ENCODE measurements around the gene HES5. TPM values are rescaled to one million over a fixed set of nuclear protein-coding genes. Genes with fewer than 3 reads are reported as not detected.

HES5 gene
- total RNA-seq, 1 donor from 2014 or later = not detected

DNA sequence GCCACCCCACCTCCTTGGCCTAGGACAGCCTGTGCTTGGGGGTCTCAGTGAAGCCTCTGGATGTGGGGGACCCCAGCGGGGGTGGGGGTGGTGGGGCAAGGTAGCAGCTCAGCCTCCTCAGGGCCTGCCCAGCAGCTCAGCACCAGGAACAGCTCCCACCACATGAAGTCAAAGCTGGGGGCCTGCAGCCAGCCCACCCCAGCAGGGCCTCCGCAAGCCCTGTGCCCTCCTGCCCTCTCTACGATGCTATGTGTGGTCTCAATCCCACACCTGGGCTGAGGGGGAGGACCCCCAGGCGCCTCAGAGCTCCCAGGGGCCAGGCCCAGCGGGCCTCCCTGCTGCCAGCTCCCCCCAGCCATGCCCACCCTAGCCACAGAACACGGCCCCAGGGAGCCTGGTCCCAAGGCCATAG lies 22.3 kb downstream of the HES5 start:
- peaks cover 2% of the 10 kb centered on the region for H3K36me3 Mint-ChIP-seq
- DNase-seq (ENCODE audit: low spot score in 2 of 2, unreplicated experiment in 2 of 2) = no peak

DNA sequence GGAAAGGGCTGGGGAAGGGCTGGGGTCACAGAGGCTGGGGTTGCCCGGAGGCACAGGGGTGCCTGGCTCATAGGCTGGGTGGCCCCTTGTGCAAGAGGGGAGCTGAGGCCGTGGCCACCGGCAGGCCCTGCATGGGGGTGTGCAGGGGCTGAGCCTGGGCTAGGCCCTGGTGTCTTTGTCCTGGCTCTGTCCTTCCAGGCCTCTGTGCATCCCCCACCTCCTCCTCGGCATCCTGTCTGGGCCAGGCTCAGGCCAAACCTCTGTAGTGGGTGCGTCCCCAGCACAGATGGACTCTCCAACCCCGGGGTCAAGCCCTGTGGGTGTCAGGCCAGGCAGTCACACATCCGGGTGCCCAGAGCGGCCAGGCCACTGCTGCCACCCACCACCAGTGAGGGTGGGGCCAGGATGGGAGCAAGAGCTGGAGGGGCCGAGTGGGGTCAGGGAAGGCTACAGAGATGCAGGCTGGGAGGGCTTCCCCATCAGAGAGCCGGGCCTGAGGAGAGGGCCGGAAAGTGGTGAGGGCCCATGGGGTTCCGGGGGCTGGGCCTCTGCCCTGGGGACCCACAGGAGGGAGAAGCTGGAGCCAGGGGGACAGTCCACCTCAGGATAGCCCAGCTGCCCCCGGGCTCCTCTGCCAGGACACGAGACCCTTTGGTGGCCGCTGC lies 23.0 kb downstream of the HES5 start:
- TF ChIP-seq, protein P1, sequence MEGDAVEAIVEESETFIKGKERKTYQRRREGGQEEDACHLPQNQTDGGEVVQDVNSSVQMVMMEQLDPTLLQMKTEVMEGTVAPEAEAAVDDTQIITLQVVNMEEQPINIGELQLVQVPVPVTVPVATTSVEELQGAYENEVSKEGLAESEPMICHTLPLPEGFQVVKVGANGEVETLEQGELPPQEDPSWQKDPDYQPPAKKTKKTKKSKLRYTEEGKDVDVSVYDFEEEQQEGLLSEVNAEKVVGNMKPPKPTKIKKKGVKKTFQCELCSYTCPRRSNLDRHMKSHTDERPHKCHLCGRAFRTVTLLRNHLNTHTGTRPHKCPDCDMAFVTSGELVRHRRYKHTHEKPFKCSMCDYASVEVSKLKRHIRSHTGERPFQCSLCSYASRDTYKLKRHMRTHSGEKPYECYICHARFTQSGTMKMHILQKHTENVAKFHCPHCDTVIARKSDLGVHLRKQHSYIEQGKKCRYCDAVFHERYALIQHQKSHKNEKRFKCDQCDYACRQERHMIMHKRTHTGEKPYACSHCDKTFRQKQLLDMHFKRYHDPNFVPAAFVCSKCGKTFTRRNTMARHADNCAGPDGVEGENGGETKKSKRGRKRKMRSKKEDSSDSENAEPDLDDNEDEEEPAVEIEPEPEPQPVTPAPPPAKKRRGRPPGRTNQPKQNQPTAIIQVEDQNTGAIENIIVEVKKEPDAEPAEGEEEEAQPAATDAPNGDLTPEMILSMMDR (IDR thresholded peaks at IDR 0.05; ENCODE audit: unreplicated experiment) = no peak
- H3K4me3 Mint-ChIP-seq = no peak overlapping the region
- peaks cover 3% of the 10 kb centered on the region for H3K4me1 Mint-ChIP-seq
- H3K27me3 Mint-ChIP-seq (ENCODE audit: low read depth) = no peaks in the 10 kb centered on the region
- H3K36me3 Mint-ChIP-seq = peaks cover 2% of the 10 kb centered on the region
- no peaks in the 10 kb centered on the region for H3K9me3 Mint-ChIP-seq
- no peak overlapping the region for H3K27ac Mint-ChIP-seq
- DNase-seq (ENCODE audit: low spot score in 2 of 2, unreplicated experiment in 2 of 2) = no peak

More for the DNA sequence above, 22.3 kb downstream of the HES5 start:
- H3K4me3 Mint-ChIP-seq = no peak overlapping the region
- H3K27ac Mint-ChIP-seq = no peak overlapping the region
- H3K4me1 Mint-ChIP-seq = peaks cover 3% of the 10 kb centered on the region
- H3K9me3 Mint-ChIP-seq = no peaks in the 10 kb centered on the region
- H3K27me3 Mint-ChIP-seq (ENCODE audit: low read depth) = no peaks in the 10 kb centered on the region
- TF ChIP-seq, protein P1 (IDR thresholded peaks at IDR 0.05; ENCODE audit: unreplicated experiment) = no peak

DNA sequence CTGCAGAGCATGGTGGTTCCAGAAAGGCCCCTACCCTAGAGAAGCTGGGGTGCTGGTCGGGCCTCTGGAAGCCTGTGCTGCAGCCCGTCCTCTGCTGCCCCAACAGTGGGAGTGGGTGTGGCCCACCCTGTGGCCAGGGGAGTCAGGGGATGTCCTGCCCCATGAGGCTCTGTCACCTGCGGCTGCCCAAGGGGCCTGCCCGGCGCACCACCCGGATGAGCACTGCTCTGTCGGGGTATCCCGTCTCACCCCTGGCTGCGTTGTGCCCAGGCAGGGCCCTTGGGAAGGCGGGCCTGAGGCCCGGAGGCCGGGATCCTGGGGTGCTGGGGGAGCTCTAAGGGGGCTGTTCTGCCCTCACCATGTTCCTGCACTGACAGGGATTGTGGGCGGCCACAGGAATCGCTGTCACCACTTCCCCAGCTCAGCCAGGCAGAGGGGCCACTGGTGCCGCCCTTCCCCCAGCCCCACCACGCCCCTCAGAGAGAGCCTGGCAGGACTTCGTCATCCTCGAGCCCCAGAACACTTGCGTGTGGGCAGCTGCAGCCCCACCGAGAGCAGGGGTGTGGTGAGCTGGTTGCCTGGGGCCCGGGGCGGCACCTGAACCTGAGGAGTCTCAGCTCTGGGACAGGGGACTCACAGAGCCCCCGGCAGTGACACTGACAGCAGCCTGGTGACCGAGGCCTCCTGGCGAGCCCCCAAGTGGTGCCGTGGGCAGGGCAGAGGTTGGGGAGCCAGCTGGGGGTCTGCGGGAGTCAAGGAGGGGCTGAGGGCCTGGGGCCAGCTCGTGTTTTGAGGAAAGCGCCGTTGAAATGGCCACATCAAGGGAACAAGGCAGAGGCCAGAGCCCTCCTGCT lies 23.8 kb downstream of the HES5 start:
- H3K4me1 Mint-ChIP-seq = peaks cover 3% of the 10 kb centered on the region
- TF ChIP-seq, protein P1 (IDR thresholded peaks at IDR 0.05; ENCODE audit: unreplicated experiment) = no peak
- DNase-seq (ENCODE audit: low spot score in 2 of 2, unreplicated experiment in 2 of 2) = no peak
- H3K36me3 Mint-ChIP-seq = peaks cover 2% of the 10 kb centered on the region
- no peak overlapping the region for H3K27ac Mint-ChIP-seq
- no peaks in the 10 kb centered on the region for H3K9me3 Mint-ChIP-seq
- H3K27me3 Mint-ChIP-seq (ENCODE audit: low read depth) = no peaks in the 10 kb centered on the region
- H3K4me3 Mint-ChIP-seq = no peak overlapping the region

DNA sequence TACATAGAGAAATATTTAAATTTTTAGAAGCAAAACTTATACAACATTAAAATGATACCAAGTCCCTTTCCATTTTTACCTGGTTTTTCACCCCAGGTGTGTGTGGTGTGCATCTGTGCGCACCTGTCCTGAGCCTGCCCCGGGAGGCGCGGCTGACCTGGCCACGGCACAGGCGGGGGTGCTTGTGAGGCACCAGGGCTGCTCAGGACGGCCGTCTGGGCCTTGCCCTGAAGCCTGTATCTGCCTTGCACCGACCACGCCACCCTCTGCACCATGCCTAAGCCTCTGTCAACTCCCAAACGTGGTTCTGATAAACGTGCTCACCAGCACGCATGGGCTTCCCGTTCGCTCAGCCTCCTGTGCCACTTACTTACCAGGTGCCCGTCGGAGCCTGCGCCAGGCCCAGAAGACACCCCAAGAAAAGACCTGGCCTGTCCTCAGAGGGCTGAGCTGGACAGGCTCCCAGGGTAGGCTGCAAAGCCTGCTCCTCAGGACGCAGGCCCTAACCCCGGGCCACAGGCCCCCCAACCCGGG lies 24.5 kb downstream of the HES5 start:
- TF ChIP-seq, protein P1 (IDR thresholded peaks at IDR 0.05; ENCODE audit: unreplicated experiment) = no peak
- Mint-ChIP-seq H3K27ac (no peak overlapping the region), H3K4me1 (peaks cover 3% of the 10 kb centered on the region), H3K27me3 (ENCODE audit: low read depth) (peaks cover under 1% of the 10 kb centered on the region), H3K36me3 (peaks cover 2% of the 10 kb centered on the region), H3K4me3 (no peak overlapping the region), H3K9me3 (no peaks in the 10 kb centered on the region)
- DNase-seq (ENCODE audit: low spot score in 2 of 2, unreplicated experiment in 2 of 2) = no peak

DNA sequence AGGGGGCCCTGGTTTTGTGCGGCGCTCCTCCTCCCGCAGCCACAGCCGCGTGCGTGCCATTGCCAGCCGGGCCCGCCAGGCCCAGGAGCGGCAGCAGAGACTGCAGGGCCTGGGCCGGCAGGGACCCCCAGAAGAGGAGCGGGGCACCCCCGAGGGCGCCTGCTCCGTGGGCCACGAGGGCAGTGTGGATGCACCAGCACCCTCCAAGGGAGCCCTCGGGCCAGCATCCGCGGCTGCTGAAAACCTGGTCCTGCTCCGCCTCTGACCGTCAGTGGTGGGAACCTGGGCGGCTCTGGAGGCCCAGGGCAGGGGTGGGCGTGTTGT lies 25.2 kb downstream of the HES5 start:
- Mint-ChIP-seq H3K27ac (no peak overlapping the region), H3K27me3 (ENCODE audit: low read depth) (peaks cover 3% of the 10 kb centered on the region), H3K9me3 (no peaks in the 10 kb centered on the region), H3K4me3 (no peak overlapping the region), H3K36me3 (peaks cover 2% of the 10 kb centered on the region), H3K4me1 (peaks cover 3% of the 10 kb centered on the region)
- TF ChIP-seq, protein P1 (IDR thresholded peaks at IDR 0.05; ENCODE audit: unreplicated experiment) = no peak
- no peak for DNase-seq (ENCODE audit: low spot score in 2 of 2, unreplicated experiment in 2 of 2)
